GM12892 (cell line): ENCODE results near the gene DHX30.

Experiments
- POLR2A ChIP-seq: IDR thresholded peaks from 2 replicates; pipeline ENCODE4 v1.6.1; 2011; ENCODE audit warnings: low read depth, low read length, control low read depth
- TAF1 ChIP-seq: IDR thresholded peaks from 2 replicates; pipeline ENCODE4 v1.6.1; 2011; ENCODE audit warnings: low read depth, mild to moderate bottlenecking, control low read depth, low read length, borderline replicate concordance

- TF ChIP-seq TAF1 (no peak), POLR2A (no peak)
Observed at GRCh38 chr3:47852604-47853602, 50.0 kb downstream of the DHX30 start.
